Endothelial cell of umbilical vein (primary cell): Measurements from ENCODE around the gene CNN2. TPM values are rescaled to one million over a fixed set of nuclear protein-coding genes. Genes with fewer than 3 reads are reported as not detected.

ENCODE experiments used
- BruUV-seq: library from RNA; stranded (reverse); fragments of 400-500 nt; replicated peaks from 2 replicates; lab custom pipeline; 2021; lab: Mats Ljungman, UMichigan
- CTCF ChIA-PET: fragments of 300-600, 350-600 bp; sonication (Branson Sonifier 250); formaldehyde crosslinking; loops from one replicate; lab custom pipeline; 2021; ENCODE audit warnings: antibody characterized with exemption, inconsistent platforms; lab: Charles Lee
- POLR2A ChIA-PET: fragments of 300-600, 350-600 bp; sonication (Branson Sonifier 250); formaldehyde crosslinking; loops from one replicate; lab custom pipeline; 2021; ENCODE audit warnings: antibody characterized with exemption, inconsistent platforms; lab: Charles Lee
- DNase-seq: peaks from one replicate; pipeline ENCODE4 v3.0.0-alpha.2; 2011; ENCODE audit warnings: low read depth, low spot score
- FAIRE-seq: peaks from 2 replicates; lab custom pipeline; 2011; peaks lifted over from hg19 to GRCh38; lab: Jason Lieb, UNC
- H2AFZ ChIP-seq: 2 replicates; pipeline ENCODE4 v1.6.0; 2012; ENCODE audit warnings: low read depth, low read length, control low read depth, inconsistent platforms
- H3K27ac ChIP-seq: 2 replicates; pipeline ENCODE4 v1.5.1; 2011; ENCODE audit warnings: low read depth, mild to moderate bottlenecking, control low read depth, low read length, moderate library complexity; ENCODE audit not compliant: insufficient read depth
- H3K27me3 ChIP-seq, 2 experiments: 2 replicates each; pipeline versions ENCODE4 v1.6.0 to v1.6.1; 2011; ENCODE audit warnings: low read length in 2 of 2, mixed read lengths in 1 of 2; ENCODE audit not compliant: control insufficient read depth in 2 of 2, insufficient read depth in 2 of 2
- H3K36me3 ChIP-seq, 2 experiments: 2 replicates in 1 of 2; 3 replicates in 1 of 2; pipeline ENCODE4 v1.5.1; 2011; ENCODE audit warnings: low read length in 2 of 2, mild to moderate bottlenecking in 1 of 2, moderate library complexity in 1 of 2; ENCODE audit not compliant: control insufficient read depth in 2 of 2, insufficient read depth in 2 of 2; ENCODE audit errors: extremely low read depth in 1 of 2
- H3K4me1 ChIP-seq: 3 replicates; pipeline ENCODE4 v1.5.1; 2011; ENCODE audit warnings: mild to moderate bottlenecking, low read length; ENCODE audit not compliant: control insufficient read depth, insufficient read depth; ENCODE audit errors: extremely low read depth
- H3K4me2 ChIP-seq: 2 replicates; pipeline ENCODE4 v1.6.1; 2011; ENCODE audit warnings: low read length, control low read depth, mixed read lengths; ENCODE audit not compliant: insufficient read depth
- H3K4me3 ChIP-seq, 3 experiments: fragments of 200-600 bp in 1 of 3; sonication (generic), shearing (Covaris generic) in 1 of 3; replicated peaks in 1 of 3; 2 replicates each; pipeline ENCODE4 v1.5.1; 2011 to 2016; ENCODE audit warnings: control low read depth in 3 of 3, low read length in 3 of 3, mild to moderate bottlenecking in 2 of 3, inconsistent platforms in 1 of 3, low read depth in 1 of 3, moderate library complexity in 1 of 3; ENCODE audit not compliant: insufficient read depth in 1 of 3
- H3K79me2 ChIP-seq: 2 replicates; pipeline ENCODE4 v1.6.0; 2012; ENCODE audit warnings: low read length, inconsistent platforms; ENCODE audit not compliant: control insufficient read depth, insufficient read depth
- H3K9ac ChIP-seq: replicated peaks from 2 replicates; pipeline ENCODE3; 2011; ENCODE audit warnings: low read length, control low read depth; ENCODE audit not compliant: insufficient read depth; ENCODE audit errors: extremely low read depth
- H3K9me1 ChIP-seq: replicated peaks from 3 replicates; pipeline ENCODE4 v1.6.0; 2011; ENCODE audit warnings: mild to moderate bottlenecking, low read length; ENCODE audit not compliant: control insufficient read depth, insufficient read depth; ENCODE audit errors: extremely low read depth
- H3K9me3 ChIP-seq: replicated peaks from 2 replicates; pipeline ENCODE4 v1.5.1; 2012; ENCODE audit warnings: low read length, inconsistent platforms; ENCODE audit not compliant: control insufficient read depth, insufficient read depth
- H4K20me1 ChIP-seq: replicated peaks from 2 replicates; pipeline ENCODE3; 2011; ENCODE audit warnings: mild to moderate bottlenecking, low read length; ENCODE audit not compliant: control insufficient read depth, insufficient read depth; ENCODE audit errors: extremely low read depth
- CTCF ChIP-seq, 2 donors: IDR thresholded peaks; 1 replicate in 1 of 2; 2 replicates in 1 of 2; pipeline ENCODE4 v1.5.1; 2011; ENCODE audit warnings: low read length in 2 of 2, mild to moderate bottlenecking in 2 of 2, moderate library complexity in 2 of 2, control low read depth in 1 of 2, inconsistent platforms in 1 of 2, low read depth in 1 of 2; ENCODE audit not compliant: insufficient read depth in 1 of 2; ENCODE audit errors: extremely low read depth in 1 of 2
- EZH2 ChIP-seq: IDR thresholded peaks from 2 replicates; pipeline ENCODE4 v1.6.1; 2012; ENCODE audit warnings: borderline replicate concordance, low read depth, mild to moderate bottlenecking, moderate library complexity, low read length, inconsistent platforms; ENCODE audit not compliant: severe bottlenecking
- FOS ChIP-seq: IDR thresholded peaks from 2 replicates; pipeline ENCODE4 v1.6.1; 2011; ENCODE audit warnings: mild to moderate bottlenecking, low read length, moderate library complexity, borderline replicate concordance; ENCODE audit not compliant: insufficient read depth
- GATA2 ChIP-seq: IDR thresholded peaks from 2 replicates; pipeline ENCODE4 v1.7.0; 2011; ENCODE audit warnings: low read depth, mild to moderate bottlenecking, moderate library complexity, mixed read lengths, low read length; ENCODE audit not compliant: insufficient read length, insufficient read depth
- JUN ChIP-seq: IDR thresholded peaks from 2 replicates; pipeline ENCODE4 v1.6.1; 2011; ENCODE audit warnings: borderline replicate concordance, low read depth; ENCODE audit not compliant: insufficient read length, insufficient read depth
- MAX ChIP-seq: IDR thresholded peaks from 2 replicates; pipeline ENCODE4 v1.6.1; 2011; ENCODE audit not compliant: insufficient read depth, insufficient read length
- MYC ChIP-seq: IDR thresholded peaks from one replicate; pipeline ENCODE4 v1.6.1; 2011; ENCODE audit warnings: mild to moderate bottlenecking, low read depth, low read length
- POLR2A ChIP-seq: IDR thresholded peaks from 2 replicates; pipeline ENCODE4 v1.6.1; 2012; ENCODE audit warnings: low read depth, mild to moderate bottlenecking, control low read depth, low read length
- POLR2AphosphoS5 ChIP-seq: IDR thresholded peaks from 2 replicates; pipeline ENCODE4 v1.6.1; 2012; ENCODE audit warnings: low read depth, mild to moderate bottlenecking, control low read depth, low read length, moderate library complexity; ENCODE audit not compliant: insufficient read depth
- dilution Hi-C: fragments of 300-500 bp; cut with MboI; formaldehyde crosslinking; loops from one replicate; pipeline ENCODE4 v1.15.0; 2019; ENCODE audit warnings: low sequenced_read_pairs; ENCODE audit not compliant: extremely low pct_ligation_motif_present
- intact Hi-C: fragments of 100-400 bp; cut with micrococcal nuclease; formaldehyde crosslinking; loops from one replicate; pipeline ENCODE4 v1.10.0; 2022
- polyA plus RNA-seq, 4 experiments: library from polyadenylated mRNA; depleted of rRNA in 3 of 4; stranded (reverse) in 3 of 4; unstranded in 1 of 4; fragments of >200 nt; gene quantifications; 2 replicates each; pipeline versions ENCODE4 v1.2.1 to v1.2.3, GENCODE V29; 2011 to 2012; ENCODE audit warnings: missing spikeins in 1 of 4
- total RNA-seq: library from RNA; stranded (reverse); gene quantifications from 2 replicates; pipeline ENCODE4 v1.2.3, GENCODE V29; 2021

CNN2 gene
- total and polyA plus RNA-seq, 2 donors (not counting 3 experiments of a cell fraction or from before 2014, with no cell fraction given) = 207 to 286 TPM

- H3K4me3 ChIP-seq = no peak overlapping the region
- peaks cover 17% of the 10 kb centered on the region for H3K4me1 ChIP-seq
- no peak for FAIRE-seq
- no peak overlapping the region for H3K4me2 ChIP-seq
- H3K79me2 ChIP-seq = no peaks in the 10 kb centered on the region
- CTCF ChIA-PET = no interaction called here
- no peak for TF ChIP-seq EZH2
- no peak for TF ChIP-seq MAX
- no peak for TF ChIP-seq MYC
- TF ChIP-seq FOS = no peak
- no peak for TF ChIP-seq POLR2AphosphoS5
- no peak for TF ChIP-seq CTCF (IDR thresholded peaks at IDR 0.05; ENCODE audit: extremely low read depth in 1 of 2, insufficient read depth in 1 of 2, low read depth in 1 of 2, low read length in 2 of 2)
- no peak for TF ChIP-seq POLR2A
- TF ChIP-seq JUN = no peak
- no peak for TF ChIP-seq GATA2
- H3K9me1 ChIP-seq = no peaks in the 10 kb centered on the region
- no peaks in the 10 kb centered on the region for H4K20me1 ChIP-seq
- H3K9me3 ChIP-seq = no peaks in the 10 kb centered on the region
- DNase-seq = no peak
- H3K36me3 ChIP-seq = no peaks in the 10 kb centered on the region
- no TSS peak for BruUV-seq
- H3K27ac ChIP-seq = no peak overlapping the region
- POLR2A ChIA-PET = interaction anchor here (0.6 to 1.1 kb wide), 2 partner anchors 29 to 53 kb away, joined by 3 to 6 read pairs; no protein-coding TSS in a partner anchor
- no peak overlapping the region for H3K9ac ChIP-seq
- H3K27me3 ChIP-seq = no peaks in the 10 kb centered on the region
- dilution Hi-C loops (no loop called here), intact Hi-C loops (no loop called here)
- H2AFZ ChIP-seq = no peak overlapping the region
Measured at GRCh38 chr19:1072371-1073015, 46.1 kb downstream of the CNN2 start.
